HCT116 (cell line): ENCODE measurements around the gene APOL6. TPM values are rescaled to one million over a fixed set of nuclear protein-coding genes. Genes with fewer than 3 reads are reported as not detected.
"Not testable (repeated sequence)": the region's sequence is repeated elsewhere in the genome, so short reads cannot be mapped to it uniquely, and the experiment has no call there.

ENCODE experiments used
- ATAC-seq: fragments of 200-7000 bp; cut with Tn5 transposase; 2 replicates; pipeline ENCODE4 v1.9.1; 2020; ENCODE audit warnings: mild to moderate bottlenecking, moderate library complexity
- BruUV-seq: library from RNA; stranded (reverse); fragments of 400-500 nt; replicated peaks from 2 replicates; lab custom pipeline; 2021; lab: Mats Ljungman, UMichigan
- CTCF ChIA-PET: fragments of 300-600 bp; sonication (Branson Sonifier 250); formaldehyde crosslinking; loops from one replicate; lab custom pipeline; 2021; ENCODE audit warnings: antibody characterized with exemption; lab: Charles Lee
- POLR2A ChIA-PET: fragments of 300-600, 350-600 bp; sonication (Branson Sonifier 250); formaldehyde crosslinking; loops from one replicate; lab custom pipeline; 2021; ENCODE audit warnings: antibody characterized with exemption; lab: Charles Lee
- RAD21 ChIA-PET, 2 experiments: fragments of 300-600 bp; sonication (Branson Sonifier 250); formaldehyde crosslinking; loops; one replicate each; lab custom pipeline; 2023; ENCODE audit warnings: low total read pairs in 2 of 2; ENCODE audit not compliant: uncharacterized antibody in 2 of 2, unreplicated experiment in 2 of 2, low non-redundant PET in 1 of 2; lab: Charles Lee
- DNase-seq: peaks from one replicate; pipeline ENCODE4 v3.0.0-alpha.2; 2010; ENCODE audit warnings: low read depth, low spot score
- H2AFZ ChIP-seq: fragments of 200-600 bp; shearing (Covaris generic), sonication (generic); 2 replicates; pipeline ENCODE4 v1.6.1; 2017; ENCODE audit warnings: low read depth, mixed run types, mixed read lengths, antibody characterized with exemption, low read length; ENCODE audit not compliant: poor library complexity, severe bottlenecking
- H3K27ac ChIP-seq: 2 replicates; pipeline ENCODE4 v1.5.1; 2012; ENCODE audit warnings: low read depth, low read length
- H3K27me3 ChIP-seq: fragments of 200-600 bp; sonication (generic); 2 replicates; pipeline ENCODE4 v1.6.1; 2016; ENCODE audit warnings: mixed run types, low read length, mixed read lengths; ENCODE audit not compliant: insufficient read depth
- H3K36me3 ChIP-seq, 2 experiments: fragments of 200-500 bp in 1 of 2; fragments of 200-600 bp in 1 of 2; sonication (Bioruptor generic) in 1 of 2; sonication (generic) in 1 of 2; 2 replicates each; pipeline versions ENCODE4 v1.5.1 to v1.6.1; 2014 to 2016; ENCODE audit warnings: low read length in 2 of 2, inconsistent platforms in 1 of 2, mixed read lengths in 1 of 2, mixed run types in 1 of 2; ENCODE audit not compliant: insufficient read depth in 2 of 2, control insufficient read depth in 1 of 2
- H3K4me1 ChIP-seq, 2 experiments: fragments of 200-600 bp in 1 of 2; sonication (generic) in 1 of 2; 2 replicates each; pipeline versions ENCODE4 v1.5.1 to v1.6.1; 2012 to 2017; ENCODE audit warnings: low read length in 2 of 2, inconsistent platforms in 1 of 2, mild to moderate bottlenecking in 1 of 2, mixed read lengths in 1 of 2, mixed run types in 1 of 2, moderate library complexity in 1 of 2; ENCODE audit not compliant: insufficient read depth in 2 of 2, control insufficient read depth in 1 of 2
- H3K4me2 ChIP-seq: fragments of 200-600 bp; sonication (generic); 2 replicates; pipeline ENCODE4 v1.6.1; 2017; ENCODE audit warnings: mixed run types, low read length, mixed read lengths
- H3K4me3 ChIP-seq, 2 experiments: fragments of 200-600 bp in 1 of 2; sonication (generic) in 1 of 2; replicated peaks in 1 of 2; 2 replicates each; pipeline ENCODE4 v1.5.1; 2011 to 2016; ENCODE audit warnings: low read length in 2 of 2, control low read depth in 1 of 2, low read depth in 1 of 2, mild to moderate bottlenecking in 1 of 2, mixed read lengths in 1 of 2, mixed run types in 1 of 2
- H3K79me2 ChIP-seq: fragments of 200-600 bp; sonication (generic); 2 replicates; pipeline ENCODE4 v1.6.1; 2017; ENCODE audit warnings: mild to moderate bottlenecking, mixed run types, low read length, moderate library complexity, mixed read lengths; ENCODE audit not compliant: insufficient read depth
- H3K9ac ChIP-seq: fragments of 200-600 bp; sonication (generic); 2 replicates; pipeline ENCODE4 v1.6.1; 2016; ENCODE audit warnings: low read length, mixed read lengths
- H3K9me2 ChIP-seq: fragments of 200-600 bp; sonication (generic), shearing (Covaris generic); 2 replicates; pipeline ENCODE4 v1.6.1; 2017; ENCODE audit warnings: mixed run types, mild to moderate bottlenecking, moderate library complexity; ENCODE audit not compliant: insufficient read depth
- H3K9me3 ChIP-seq, 2 experiments: fragments of 200-500 bp in 1 of 2; fragments of 200-600 bp in 1 of 2; sonication (Bioruptor generic) in 1 of 2; sonication (generic) in 1 of 2; 2 replicates each; pipeline ENCODE4 v1.6.1; 2014 to 2017; ENCODE audit warnings: low read length in 2 of 2, mixed read lengths in 2 of 2, inconsistent platforms in 1 of 2, low read depth in 1 of 2, mild to moderate bottlenecking in 1 of 2, mixed run types in 1 of 2, moderate library complexity in 1 of 2; ENCODE audit not compliant: control insufficient read depth in 1 of 2, insufficient read depth in 1 of 2
- H4K20me1 ChIP-seq: fragments of 200-600 bp; sonication (generic), shearing (Covaris generic); 2 replicates; pipeline ENCODE4 v1.6.1; 2017; ENCODE audit warnings: mixed run types, mild to moderate bottlenecking, moderate library complexity; ENCODE audit not compliant: insufficient read depth
- CTCF ChIP-seq, 3 experiments: fragments of 200-600 bp in 1 of 3; sonication (generic) in 1 of 3; IDR thresholded peaks in 2 of 3; conservative IDR thresholded peaks in 1 of 3; 2 replicates each; pipeline ENCODE4 v1.5.1; 2012 to 2017; ENCODE audit warnings: low read depth in 2 of 3, low read length in 2 of 3, antibody characterized with exemption in 1 of 3, borderline replicate concordance in 1 of 3, control low read depth in 1 of 3, mild to moderate bottlenecking in 1 of 3, mixed read lengths in 1 of 3, mixed run types in 1 of 3, moderate library complexity in 1 of 3; ENCODE audit not compliant: insufficient read depth in 1 of 3
- EZH2phosphoT487 ChIP-seq: fragments of 200-600 bp; IDR thresholded peaks from 2 replicates; pipeline ENCODE4 v1.6.1; 2018; ENCODE audit warnings: antibody characterized with exemption, borderline replicate concordance
- JUND ChIP-seq: IDR thresholded peaks from 2 replicates; pipeline ENCODE4 v1.6.1; 2012
- POLR2A ChIP-seq: IDR thresholded peaks from 2 replicates; pipeline ENCODE4 v1.7.0; 2011; ENCODE audit warnings: borderline replicate concordance; ENCODE audit not compliant: insufficient read depth, insufficient read length; ENCODE audit errors: extremely low read depth
- RAD21 ChIP-seq: IDR thresholded peaks from 2 replicates; pipeline ENCODE4 v1.6.1; 2012; ENCODE audit warnings: low read depth, mild to moderate bottlenecking
- REST ChIP-seq: IDR thresholded peaks from 2 replicates; pipeline ENCODE4 v1.6.1; 2012; ENCODE audit warnings: low read depth
- SP1 ChIP-seq: IDR thresholded peaks from 2 replicates; pipeline ENCODE4 v1.6.1; 2012; ENCODE audit warnings: low read depth
- YY1 ChIP-seq: IDR thresholded peaks from 2 replicates; pipeline ENCODE4 v1.6.1; 2011; ENCODE audit warnings: low read length, low read depth, moderate library complexity, mild to moderate bottlenecking; ENCODE audit not compliant: insufficient replicate concordance; ENCODE audit errors: extremely low read depth
- ZBTB33 ChIP-seq: IDR thresholded peaks from 2 replicates; pipeline ENCODE4 v1.6.1; 2011; ENCODE audit warnings: mild to moderate bottlenecking, low read length, moderate library complexity; ENCODE audit not compliant: insufficient replicate concordance; ENCODE audit errors: extremely low read depth
- intact Hi-C: fragments of 100-400 bp; cut with micrococcal nuclease; formaldehyde crosslinking; loops from 2 replicates; pipeline ENCODE4 v1.10.0; 2022
- total RNA-seq: library from RNA; stranded (reverse); gene quantifications from one replicate; pipeline ENCODE4 v1.2.1, GENCODE V29; 2021; ENCODE audit not compliant: unreplicated experiment

The APOL6 gene
- total RNA-seq, 1 experiment from 2014 or later = 0.84 TPM

GRCh38 chr22:35674335-35674734 is 26.1 kb downstream of the APOL6 start:
- POLR2A ChIA-PET = no interaction called here
- H3K4me2 ChIP-seq = no peak overlapping the region
- no peak overlapping the region for H3K4me3 ChIP-seq
- DNase-seq (no peak), ATAC-seq (no peak)
- no peaks in the 10 kb centered on the region for H3K27me3 ChIP-seq
- no peak overlapping the region for H3K9ac ChIP-seq
- H3K79me2 ChIP-seq = no peaks in the 10 kb centered on the region
- no peaks in the 10 kb centered on the region for H3K9me3 ChIP-seq
- H3K9me2 ChIP-seq = no peaks in the 10 kb centered on the region
- H3K4me1 ChIP-seq = no peaks in the 10 kb centered on the region
- TF ChIP-seq EZH2phosphoT487 = no peak
- no peak for TF ChIP-seq POLR2A
- no peak for TF ChIP-seq ZBTB33
- no peak for TF ChIP-seq JUND
- no peak for TF ChIP-seq REST
- TF ChIP-seq YY1 = no peak
- TF ChIP-seq SP1 = no peak
- no peak for TF ChIP-seq CTCF (IDR thresholded peaks at IDR 0.05 in 2 of 3, conservative IDR thresholded peaks at IDR 0.05 in 1 of 3; ENCODE audit: borderline replicate concordance in 1 of 3, insufficient read depth in 1 of 3, low read depth in 2 of 3, low read length in 2 of 3)
- no peak for TF ChIP-seq RAD21
- intact Hi-C loops = no loop called here
- RAD21 ChIA-PET = no interaction called here
- H3K27ac ChIP-seq = no peak overlapping the region
- no TSS peak for BruUV-seq
- no peaks in the 10 kb centered on the region for H3K36me3 ChIP-seq
- H2AFZ ChIP-seq = no peak overlapping the region
- H4K20me1 ChIP-seq = no peaks in the 10 kb centered on the region
- CTCF ChIA-PET = no interaction called here

- H2AFZ ChIP-seq, H3K9ac ChIP-seq, CTCF ChIA-PET, H4K20me1 ChIP-seq, H3K4me3 ChIP-seq, ATAC-seq, H3K27me3 ChIP-seq, H3K27ac ChIP-seq, H3K9me2 ChIP-seq, H3K79me2 ChIP-seq, H3K9me3 ChIP-seq, DNase-seq, RAD21 ChIA-PET, H3K36me3 ChIP-seq, BruUV-seq, H3K4me2 ChIP-seq, POLR2A ChIA-PET, H3K4me1 ChIP-seq, intact Hi-C loops: not testable (repeated sequence)
Observed at GRCh38 chr22:35676065-35676464, 27.8 kb downstream of the APOL6 start.
